Activated CD4-positive, alpha-beta memory T cell treated with anti-CD3 and anti-CD28 coated beads, Interleukin-2, amount 10 ng/mL, durations not matched to agents 7 days and 5 days (primary cell): Measurements from ENCODE around the gene PRTG. TPM values are rescaled to one million over a fixed set of nuclear protein-coding genes. Genes with fewer than 3 reads are reported as not detected.
"Not testable (repeated sequence)": the region's sequence is repeated elsewhere in the genome, so short reads cannot be mapped to it uniquely, and the experiment has no call there.

Source experiments
- CTCF ChIA-PET: fragments of 350-600 bp; sonication (Branson Sonifier 250); formaldehyde crosslinking; loops from one replicate; lab custom pipeline; 2021; ENCODE audit warnings: antibody characterized with exemption, inconsistent platforms; lab: Charles Lee
- POLR2A ChIA-PET: fragments of 350-600 bp; sonication (Branson Sonifier 250); formaldehyde crosslinking; loops from one replicate; lab custom pipeline; 2021; ENCODE audit warnings: antibody characterized with exemption; lab: Charles Lee
- DNase-seq: peaks from one replicate; pipeline ENCODE4 v3.0.0-alpha.2; 2020
- H3K27ac Mint-ChIP-seq: one replicate; pipeline ENCODE4 v1.8.0; 2021; ENCODE audit warnings: mild to moderate bottlenecking, mixed read lengths
- H3K27me3 Mint-ChIP-seq: one replicate; pipeline ENCODE4 v1.8.0; 2021; ENCODE audit warnings: mixed read lengths
- H3K36me3 Mint-ChIP-seq: one replicate; pipeline ENCODE4 v1.8.0; 2021; ENCODE audit warnings: low read depth, mixed read lengths
- H3K4me1 Mint-ChIP-seq: one replicate; pipeline ENCODE4 v1.8.0; 2021; ENCODE audit warnings: mixed read lengths
- H3K4me3 Mint-ChIP-seq: one replicate; pipeline ENCODE4 v1.8.0; 2021; ENCODE audit warnings: mild to moderate bottlenecking, mixed read lengths
- H3K9me3 Mint-ChIP-seq: one replicate; pipeline ENCODE4 v1.8.0; 2021; ENCODE audit warnings: mixed read lengths
- total RNA-seq, 2 experiments: library from RNA; stranded (reverse); gene quantifications; one replicate each; pipeline ENCODE4 v1.2.3, GENCODE V29; 2021

The PRTG gene
- total RNA-seq, 2 experiments from 2014 or later, result not detected

- no peaks in the 10 kb centered on the region for H3K9me3 Mint-ChIP-seq
- CTCF ChIA-PET, result no interaction called here
Measured at GRCh38 chr15:55709458-55709857, 33.5 kb downstream of the PRTG start.

DNA sequence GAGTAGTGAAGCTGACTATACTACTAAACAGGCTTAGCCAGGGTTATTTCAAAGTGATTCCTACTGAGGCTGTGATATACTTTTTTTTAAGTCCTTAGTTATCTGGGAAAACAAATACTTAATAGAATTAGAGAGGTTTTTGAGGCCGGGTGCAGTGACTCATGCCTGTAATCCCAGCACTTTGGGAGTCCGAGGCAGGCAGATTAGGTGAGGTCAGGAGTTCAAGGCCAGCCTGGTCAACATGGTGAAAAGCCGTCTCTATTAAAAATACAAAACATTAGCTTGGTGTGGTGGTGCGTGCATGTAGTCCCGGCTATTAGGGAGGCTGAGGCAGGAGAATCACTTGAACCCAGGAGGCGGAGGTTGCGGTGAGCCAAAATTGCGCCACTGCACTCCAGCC lies 34.2 kb downstream of the PRTG start:
- H3K4me1 Mint-ChIP-seq, result peaks cover under 1% of the 10 kb centered on the region

More at GRCh38 chr15:55709458-55709857, 33.5 kb downstream of the PRTG start:
- H3K27me3 Mint-ChIP-seq, result peaks cover 13% of the 10 kb centered on the region
- no peak overlapping the region for H3K4me3 Mint-ChIP-seq
- DNase-seq, result no peak
- no peaks in the 10 kb centered on the region for H3K4me1 Mint-ChIP-seq
- H3K36me3 Mint-ChIP-seq, result no peaks in the 10 kb centered on the region
- POLR2A ChIA-PET, result no interaction called here
- no peak overlapping the region for H3K27ac Mint-ChIP-seq

DNA sequence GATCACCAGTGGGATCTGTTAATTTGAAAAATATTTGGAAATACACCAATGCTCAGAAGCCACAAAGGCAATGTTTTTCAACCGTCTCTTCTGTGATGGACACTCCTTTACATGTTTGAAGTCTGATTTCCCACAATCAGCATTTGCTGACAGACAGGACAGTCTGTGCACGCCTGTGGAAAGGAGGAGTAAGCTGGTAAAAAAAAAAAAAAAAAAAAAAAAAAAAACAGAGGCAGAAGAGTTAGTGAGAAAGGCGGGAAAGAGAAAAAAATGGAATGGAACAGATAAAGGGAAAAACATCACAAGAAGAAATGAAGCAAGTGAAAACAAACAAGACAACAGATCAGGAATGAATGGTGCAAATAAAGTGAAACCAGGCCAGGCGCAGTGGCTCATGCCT lies 35.0 kb downstream of the PRTG start:
- ChIA-PET CTCF (interaction anchor here (1.5 kb wide), 1 partner anchor 67 kb away, joined by 3 read pairs; no protein-coding TSS in a partner anchor), POLR2A (no interaction called here)
- no peaks in the 10 kb centered on the region for H3K36me3 Mint-ChIP-seq
- no peaks in the 10 kb centered on the region for H3K9me3 Mint-ChIP-seq
- no peak overlapping the region for H3K4me3 Mint-ChIP-seq
- DNase-seq, result no peak
- H3K27me3 Mint-ChIP-seq, result peaks cover 14% of the 10 kb centered on the region
- no peak overlapping the region for H3K27ac Mint-ChIP-seq
- peaks cover 4% of the 10 kb centered on the region for H3K4me1 Mint-ChIP-seq

More for the DNA sequence above, 34.2 kb downstream of the PRTG start:
- ChIA-PET POLR2A (no interaction called here), CTCF (no interaction called here)
- no peak for DNase-seq
- no peaks in the 10 kb centered on the region for H3K9me3 Mint-ChIP-seq
- peaks cover 12% of the 10 kb centered on the region for H3K27me3 Mint-ChIP-seq
- H3K27ac Mint-ChIP-seq, result no peak overlapping the region
- H3K4me3 Mint-ChIP-seq, result no peak overlapping the region
- no peaks in the 10 kb centered on the region for H3K36me3 Mint-ChIP-seq

- CTCF ChIA-PET, result interaction anchor here (1.5 kb wide), 1 partner anchor 67 kb away, joined by 3 read pairs; no protein-coding TSS in a partner anchor
- no peaks in the 10 kb centered on the region for H3K9me3 Mint-ChIP-seq
Measured at GRCh38 chr15:55707518-55707917, 35.4 kb downstream of the PRTG start.

DNA sequence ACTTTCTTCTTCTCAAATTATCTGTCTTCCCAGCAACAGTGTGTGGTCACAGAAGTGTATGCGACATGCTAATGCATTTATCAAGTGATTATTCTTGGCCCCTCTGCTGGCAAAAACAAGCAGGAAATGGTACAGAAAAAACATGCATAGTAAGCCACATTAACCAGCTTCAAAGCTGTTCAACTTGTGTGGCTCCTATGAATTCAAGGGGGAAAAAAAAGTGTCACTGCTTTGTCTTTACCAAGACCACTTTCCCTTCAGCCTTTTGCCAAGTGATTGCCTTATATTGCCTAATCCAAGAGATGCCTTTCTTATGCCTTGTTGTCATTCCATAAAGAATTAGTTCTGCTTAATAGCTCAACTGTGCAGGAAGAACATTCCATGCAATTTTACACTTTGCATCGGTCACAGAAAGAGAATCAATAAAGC lies 39.1 kb downstream of the PRTG start:
- Mint-ChIP-seq H3K36me3 (no peaks in the 10 kb centered on the region), H3K27ac (no peak overlapping the region), H3K4me3 (no peak overlapping the region), H3K9me3 (no peaks in the 10 kb centered on the region), H3K27me3 (peaks cover 16% of the 10 kb centered on the region), H3K4me1 (peaks cover 4% of the 10 kb centered on the region)
- no peak for DNase-seq
- ChIA-PET POLR2A (no interaction called here), CTCF (no interaction called here)

More at GRCh38 chr15:55707518-55707917, 35.4 kb downstream of the PRTG start:
- Mint-ChIP-seq H3K27ac (no peak overlapping the region), H3K4me3 (no peak overlapping the region), H3K27me3 (peaks cover 14% of the 10 kb centered on the region), H3K4me1 (peaks cover 4% of the 10 kb centered on the region), H3K36me3 (no peaks in the 10 kb centered on the region)
- POLR2A ChIA-PET, result no interaction called here
- no peak for DNase-seq

- peaks cover 4% of the 10 kb centered on the region for H3K4me1 Mint-ChIP-seq
Measured at GRCh38 chr15:55700876-55701275, 42.1 kb downstream of the PRTG start.

DNA sequence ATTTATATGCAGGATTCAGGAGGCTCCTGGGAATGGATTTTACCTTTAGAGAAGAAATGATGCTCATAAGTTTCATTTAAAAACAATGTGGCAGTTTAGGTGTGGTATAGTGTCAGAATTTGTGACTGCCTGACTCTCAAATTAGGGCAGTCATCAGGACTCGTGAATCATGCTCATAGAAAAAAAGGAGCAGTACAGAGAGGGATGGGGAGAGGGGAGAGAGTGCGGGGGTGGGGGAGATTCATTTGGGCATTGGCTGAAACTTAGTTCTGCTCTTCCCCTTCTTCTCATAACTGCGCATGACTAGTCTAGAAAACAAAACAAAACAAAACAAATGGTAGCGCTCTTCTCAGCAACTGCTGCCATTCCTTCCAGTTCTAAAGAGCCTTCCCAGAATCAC lies 44.3 kb downstream of the PRTG start:
- no peak for DNase-seq
- CTCF ChIA-PET, result interaction anchor here (1.4 kb wide), 1 partner anchor 91 kb away, joined by 3 read pairs; no protein-coding TSS in a partner anchor
- no peak overlapping the region for H3K27ac Mint-ChIP-seq
- no peaks in the 10 kb centered on the region for H3K9me3 Mint-ChIP-seq
- POLR2A ChIA-PET, result no interaction called here
- no peak overlapping the region for H3K4me3 Mint-ChIP-seq
- peaks cover 7% of the 10 kb centered on the region for H3K4me1 Mint-ChIP-seq
- peaks cover 10% of the 10 kb centered on the region for H3K27me3 Mint-ChIP-seq
- no peaks in the 10 kb centered on the region for H3K36me3 Mint-ChIP-seq

More at GRCh38 chr15:55700876-55701275, 42.1 kb downstream of the PRTG start:
- Mint-ChIP-seq H3K9me3 (no peaks in the 10 kb centered on the region), H3K4me3 (no peak overlapping the region), H3K27ac (no peak overlapping the region), H3K36me3 (no peaks in the 10 kb centered on the region), H3K27me3 (peaks cover 13% of the 10 kb centered on the region)
- CTCF ChIA-PET, result no interaction called here
- DNase-seq, result no peak
- POLR2A ChIA-PET, result no interaction called here

DNA sequence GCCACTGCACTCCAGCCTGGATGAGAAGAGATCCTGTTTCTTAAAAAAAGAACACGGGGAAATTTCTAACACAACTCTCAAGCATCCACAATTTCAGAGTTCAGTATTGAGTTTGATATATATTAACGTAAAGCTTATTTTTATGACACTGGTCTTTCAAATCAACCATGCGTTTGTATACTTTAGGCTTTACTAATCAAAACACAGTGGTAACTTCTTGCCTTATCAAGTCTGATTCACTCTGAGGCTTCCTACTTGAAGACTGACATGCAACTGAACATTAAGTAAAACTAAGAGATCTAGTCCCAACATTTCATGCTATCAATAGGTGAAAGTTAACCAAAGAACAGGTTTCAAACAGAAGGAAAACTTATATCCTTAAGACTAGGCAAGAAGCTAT lies 46.7 kb downstream of the PRTG start:
- CTCF ChIA-PET, result no interaction called here

GRCh38 chr15:55695432-55695831 lies 47.5 kb downstream of the PRTG start:
- Mint-ChIP-seq H3K9me3 (no peaks in the 10 kb centered on the region), H3K36me3 (no peaks in the 10 kb centered on the region), H3K4me1 (peaks cover 5% of the 10 kb centered on the region), H3K27me3 (peaks cover 3% of the 10 kb centered on the region), H3K27ac (no peak overlapping the region), H3K4me3 (no peak overlapping the region)
- CTCF ChIA-PET, result no interaction called here
- no peak for DNase-seq
- POLR2A ChIA-PET, result no interaction called here

More for the DNA sequence above, 46.7 kb downstream of the PRTG start:
- H3K9me3 Mint-ChIP-seq, result no peaks in the 10 kb centered on the region
- peaks cover 5% of the 10 kb centered on the region for H3K27me3 Mint-ChIP-seq
- no peak overlapping the region for H3K4me3 Mint-ChIP-seq
- POLR2A ChIA-PET, result no interaction called here
- H3K4me1 Mint-ChIP-seq, result peaks cover 5% of the 10 kb centered on the region
- no peak overlapping the region for H3K27ac Mint-ChIP-seq
- no peak for DNase-seq
- no peaks in the 10 kb centered on the region for H3K36me3 Mint-ChIP-seq

GRCh38 chr15:55694652-55695150 lies 48.3 kb downstream of the PRTG start:
- H3K36me3 Mint-ChIP-seq, result no peaks in the 10 kb centered on the region
- H3K27ac Mint-ChIP-seq, result no peak overlapping the region
- H3K27me3 Mint-ChIP-seq, result peaks cover 3% of the 10 kb centered on the region
- H3K4me1 Mint-ChIP-seq, result peaks cover 5% of the 10 kb centered on the region
- ChIA-PET CTCF (interaction anchor here (0.5 kb wide), 1 partner anchor 61 kb away, joined by 3 read pairs; no protein-coding TSS in a partner anchor), POLR2A (no interaction called here)
- H3K4me3 Mint-ChIP-seq, result no peak overlapping the region
- no peak for DNase-seq
- no peaks in the 10 kb centered on the region for H3K9me3 Mint-ChIP-seq

- POLR2A ChIA-PET, H3K4me1 Mint-ChIP-seq, H3K36me3 Mint-ChIP-seq, H3K4me3 Mint-ChIP-seq, DNase-seq, H3K27ac Mint-ChIP-seq, H3K27me3 Mint-ChIP-seq, H3K9me3 Mint-ChIP-seq: not testable (repeated sequence)
- CTCF ChIA-PET, result interaction anchor here (0.6 kb wide), 1 partner anchor 69 kb away, joined by 3 read pairs; no protein-coding TSS in a partner anchor
Measured at GRCh38 chr15:55693116-55693515, 49.8 kb downstream of the PRTG start.

- Mint-ChIP-seq H3K9me3 (no peaks in the 10 kb centered on the region), H3K4me1 (no peaks in the 10 kb centered on the region), H3K27ac (no peak overlapping the region), H3K4me3 (no peak overlapping the region), H3K27me3 (no peaks in the 10 kb centered on the region), H3K36me3 (no peaks in the 10 kb centered on the region)
- POLR2A ChIA-PET, result no interaction called here
- no peak for DNase-seq
- CTCF ChIA-PET, result no interaction called here
Measured at GRCh38 chr15:55687792-55688191, 55.2 kb downstream of the PRTG start.

- Mint-ChIP-seq H3K27ac (no peak overlapping the region), H3K9me3 (no peaks in the 10 kb centered on the region), H3K4me3 (no peak overlapping the region), H3K27me3 (no peaks in the 10 kb centered on the region), H3K4me1 (peaks cover 1% of the 10 kb centered on the region), H3K36me3 (no peaks in the 10 kb centered on the region)
- DNase-seq, result no peak
- ChIA-PET CTCF (no interaction called here), POLR2A (no interaction called here)
Measured at GRCh38 chr15:55685286-55685685, 57.7 kb downstream of the PRTG start.

DNA sequence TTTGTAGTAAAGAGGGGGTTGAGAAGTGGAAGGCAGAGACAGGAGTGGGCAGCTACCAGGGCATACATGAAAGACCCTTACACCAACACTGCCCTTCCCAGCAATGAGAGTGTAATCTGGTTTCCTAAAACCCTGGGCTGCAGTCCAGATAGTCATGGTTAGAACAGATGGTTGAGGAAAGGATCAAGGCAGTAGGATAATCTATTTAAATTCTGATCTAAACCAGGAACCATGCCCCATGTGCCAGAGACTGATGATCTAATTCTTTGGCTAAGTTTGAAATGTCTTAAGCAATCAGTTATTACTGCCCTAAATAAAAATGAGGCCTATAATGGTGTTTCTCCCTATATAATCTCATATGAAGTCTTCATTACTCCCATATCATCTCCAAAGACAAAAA lies 59.6 kb downstream of the PRTG start:
- H3K36me3 Mint-ChIP-seq, result no peaks in the 10 kb centered on the region
- POLR2A ChIA-PET, result no interaction called here
- no peaks in the 10 kb centered on the region for H3K9me3 Mint-ChIP-seq
- CTCF ChIA-PET, result interaction anchor here (0.8 kb wide), 1 partner anchor 14 kb away, joined by 3 read pairs; no protein-coding TSS in a partner anchor
- H3K4me3 Mint-ChIP-seq, result no peak overlapping the region
- no peak for DNase-seq
- H3K27me3 Mint-ChIP-seq, result no peaks in the 10 kb centered on the region
- peaks cover 1% of the 10 kb centered on the region for H3K4me1 Mint-ChIP-seq
- no peak overlapping the region for H3K27ac Mint-ChIP-seq
